Hematopoietic multipotent progenitor cell treated with erythropoietin and hydrocortisone succinate and interleukin-3 and kit ligand, for 17 days (in vitro differentiated cells): ENCODE measurements around the gene UBE2A.
A peak's percentile ranks its signal among the peaks of the same experiment; 100 is the strongest.

Source experiments
- DNase-seq: peaks from one replicate; pipeline ENCODE4 v3.0.0-alpha.2; 2015; ENCODE audit warnings: low spot score

The UBE2A gene

GRCh38 chrX:119574394-119575266 lies at the start of gene UBE2A:
Gene UBE2A (plus strand): TSS chrX:119574563. CDS start chrX:119574712, 149 bp downstream.
- peak; percentile 85 for DNase-seq

- no peak for DNase-seq
Measured at GRCh38 chrX:119529345-119530276, 44.8 kb upstream of the UBE2A start.

GRCh38 chrX:119537487-119537886 lies 36.9 kb upstream of the UBE2A start:
- no peak for DNase-seq

- no peak for DNase-seq
Measured at GRCh38 chrX:119539872-119540271, 34.5 kb upstream of the UBE2A start.

GRCh38 chrX:119541188-119541587 lies 33.2 kb upstream of the UBE2A start:
- DNase-seq = no peak

- DNase-seq = no peak
Measured at GRCh38 chrX:119549327-119550016, 24.9 kb upstream of the UBE2A start.

- no peak for DNase-seq
Measured at GRCh38 chrX:119552508-119552907, 21.9 kb upstream of the UBE2A start.

- peak; percentile 91 for DNase-seq
Measured at GRCh38 chrX:119565107-119565663, 9.2 kb upstream of the UBE2A start, which contains the start of gene STEEP1. Gene STEEP1 (minus strand): TSS chrX:119565409. CDS start chrX:119565355, 54 bp downstream.

- DNase-seq = no peak
Measured at GRCh38 chrX:119570351-119570835, 4.0 kb upstream of the UBE2A start.

- DNase-seq = peak; percentile 10
Measured at GRCh38 chrX:119573222-119573621, 1.1 kb upstream of the UBE2A start.

GRCh38 chrX:119573840-119574393 lies 446 bp upstream of the UBE2A start:
- no peak for DNase-seq

- no peak for DNase-seq
Measured at GRCh38 chrX:119579414-119579813, 5.1 kb downstream of the UBE2A start.

GRCh38 chrX:119583431-119584059 lies 9.2 kb downstream of the UBE2A start:
- DNase-seq = no peak

GRCh38 chrX:119589810-119590209 lies 15.4 kb downstream of the UBE2A start:
- no peak for DNase-seq

GRCh38 chrX:119602701-119603255 lies 28.4 kb downstream of the UBE2A start:
- no peak for DNase-seq

GRCh38 chrX:119604766-119605463 lies 30.6 kb downstream of the UBE2A start:
- DNase-seq = no peak

- DNase-seq = peak; percentile 13
Measured at GRCh38 chrX:119605464-119606279, 31.3 kb downstream of the UBE2A start.

GRCh38 chrX:119606280-119607017 lies 32.1 kb downstream of the UBE2A start, which contains the start of gene NKRF:
Gene NKRF (minus strand): TSS chrX:119606424.
- peak; percentile 92 for DNase-seq
